H9 (cell line): Measurements from ENCODE around the gene ZNF786. TPM values are rescaled to one million over a fixed set of nuclear protein-coding genes. Genes with fewer than 3 reads are reported as not detected.

Source experiments
- DNase-seq: peaks from one replicate; pipeline ENCODE4 v3.0.0-alpha.2; 2017
- H2AFZ ChIP-seq: one replicate; pipeline ENCODE4 v1.6.1; 2013; ENCODE audit warnings: mild to moderate bottlenecking, low read length, control low read depth, moderate library complexity
- H2AK5ac ChIP-seq: 2 replicates; pipeline ENCODE4 v1.6.1; 2013; ENCODE audit warnings: low read length, control low read depth, mixed read lengths; ENCODE audit not compliant: insufficient read length
- H2BK120ac ChIP-seq: one replicate; pipeline ENCODE4 v1.6.1; 2013; ENCODE audit warnings: low read depth, mild to moderate bottlenecking, low read length, control low read depth, inconsistent platforms; ENCODE audit not compliant: poor library complexity, severe bottlenecking
- H2BK12ac ChIP-seq: 2 replicates; pipeline ENCODE4 v1.6.1; 2013; ENCODE audit warnings: low read length, control low read depth, mixed read lengths, low read depth; ENCODE audit not compliant: insufficient read length
- H2BK15ac ChIP-seq: 2 replicates; pipeline ENCODE4 v1.6.1; 2013; ENCODE audit warnings: low read depth, low read length, control low read depth
- H2BK20ac ChIP-seq: one replicate; pipeline ENCODE4 v1.6.1; 2013; ENCODE audit warnings: low read depth, mild to moderate bottlenecking, low read length, control low read depth, inconsistent platforms; ENCODE audit not compliant: poor library complexity, severe bottlenecking
- H2BK5ac ChIP-seq: 2 replicates; pipeline ENCODE4 v1.6.1; 2013; ENCODE audit warnings: low read length, control low read depth, mixed read lengths; ENCODE audit not compliant: insufficient read length
- H3K14ac ChIP-seq: 2 replicates; pipeline ENCODE4 v1.6.1; 2013; ENCODE audit warnings: low read length, control low read depth; ENCODE audit not compliant: insufficient read depth
- H3K18ac ChIP-seq: 2 replicates; pipeline ENCODE4 v1.6.1; 2013; ENCODE audit warnings: low read depth, mild to moderate bottlenecking, mixed read lengths, low read length, control low read depth; ENCODE audit not compliant: insufficient read length
- H3K23ac ChIP-seq: 2 replicates; pipeline ENCODE4 v1.6.1; 2013; ENCODE audit warnings: low read length, control low read depth, mixed read lengths, low read depth; ENCODE audit not compliant: insufficient read length
- H3K23me2 ChIP-seq: 2 replicates; pipeline ENCODE4 v1.6.1; 2013; ENCODE audit warnings: low read depth, mild to moderate bottlenecking, mixed read lengths, low read length, control low read depth; ENCODE audit not compliant: insufficient read length, poor library complexity, severe bottlenecking
- H3K27ac ChIP-seq: 2 replicates; pipeline ENCODE4 v1.5.1; 2013; ENCODE audit warnings: low read length, control low read depth, mixed read lengths, low read depth; ENCODE audit not compliant: insufficient read length
- H3K27me3 ChIP-seq: 2 replicates; pipeline ENCODE4 v1.6.1; 2013; ENCODE audit warnings: low read length, control low read depth, inconsistent platforms; ENCODE audit not compliant: insufficient read depth
- H3K4ac ChIP-seq: 2 replicates; pipeline ENCODE4 v1.6.1; 2013; ENCODE audit warnings: low read depth, mild to moderate bottlenecking, control low read depth, inconsistent platforms, low read length, moderate library complexity
- H3K4me1 ChIP-seq: 2 replicates; pipeline ENCODE4 v1.6.1; 2013; ENCODE audit warnings: low read length, control low read depth, inconsistent platforms; ENCODE audit not compliant: insufficient read depth
- H3K4me2 ChIP-seq: 2 replicates; pipeline ENCODE4 v1.6.1; 2013; ENCODE audit warnings: low read length, control low read depth, mixed read lengths; ENCODE audit not compliant: insufficient read length, insufficient read depth
- H3K56ac ChIP-seq: 2 replicates; pipeline ENCODE4 v1.6.1; 2013; ENCODE audit warnings: low read depth, mild to moderate bottlenecking, mixed read lengths, low read length, control low read depth; ENCODE audit not compliant: insufficient read length
- H3K79me1 ChIP-seq: 2 replicates; pipeline ENCODE4 v1.6.1; 2013; ENCODE audit warnings: low read depth, mild to moderate bottlenecking, moderate library complexity, low read length, control low read depth, inconsistent platforms; ENCODE audit not compliant: insufficient read depth, poor library complexity, severe bottlenecking
- H3K79me2 ChIP-seq: 2 replicates; pipeline ENCODE4 v1.6.1; 2013; ENCODE audit warnings: low read length, control low read depth, inconsistent platforms; ENCODE audit not compliant: insufficient read depth
- H3K9ac ChIP-seq: 2 replicates; pipeline ENCODE4 v1.6.1; 2013; ENCODE audit warnings: low read length, control low read depth, mixed read lengths; ENCODE audit not compliant: insufficient read length; ENCODE audit errors: extremely low read depth
- H3K9me3 ChIP-seq: one replicate; pipeline ENCODE4 v1.6.1; 2013; ENCODE audit warnings: low read depth, low read length, inconsistent platforms; ENCODE audit not compliant: control insufficient read depth
- H3T11ph ChIP-seq: one replicate; pipeline ENCODE4 v1.6.1; 2013; ENCODE audit warnings: mild to moderate bottlenecking, low read length, control low read depth, inconsistent platforms
- H4K20me1 ChIP-seq: one replicate; pipeline ENCODE4 v1.6.1; 2013; ENCODE audit not compliant: control insufficient read depth, insufficient read length, insufficient read depth
- H4K5ac ChIP-seq: 2 replicates; pipeline ENCODE4 v1.6.1; 2013; ENCODE audit warnings: low read depth, mild to moderate bottlenecking, mixed read lengths, low read length, control low read depth; ENCODE audit not compliant: insufficient read length
- H4K8ac ChIP-seq: replicated peaks from 2 replicates; pipeline ENCODE4 v1.6.1; 2013; ENCODE audit warnings: low read length, control low read depth, mixed read lengths, low read depth; ENCODE audit not compliant: insufficient read length
- H4K91ac ChIP-seq: 2 replicates; pipeline ENCODE4 v1.6.1; 2013; ENCODE audit warnings: low read depth, mild to moderate bottlenecking, moderate library complexity, mixed read lengths, low read length, control low read depth; ENCODE audit not compliant: insufficient read length
- H3K27ac Mint-ChIP-seq, 3 experiments: 2 replicates in 2 of 3; 3 replicates in 1 of 3; pipeline ENCODE4 v1.8.0; 2020 to 2021; ENCODE audit warnings: mixed read lengths in 3 of 3, mild to moderate bottlenecking in 1 of 3, moderate library complexity in 1 of 3
- H3K27me3 Mint-ChIP-seq: 2 replicates; pipeline ENCODE4 v1.8.0; 2021; ENCODE audit warnings: low read depth, mild to moderate bottlenecking, moderate library complexity, mixed read lengths
- H3K36me3 Mint-ChIP-seq, 3 experiments: 2 replicates in 2 of 3; 3 replicates in 1 of 3; pipeline ENCODE4 v1.8.0; 2020 to 2021; ENCODE audit warnings: low read depth in 3 of 3, mixed read lengths in 3 of 3; ENCODE audit not compliant: insufficient read depth in 1 of 3
- H3K4me1 Mint-ChIP-seq, 2 experiments: 2 replicates each; pipeline ENCODE4 v1.8.0; 2020; ENCODE audit warnings: mixed read lengths in 2 of 2
- H3K4me3 Mint-ChIP-seq, 2 experiments: 2 replicates in 1 of 2; 3 replicates in 1 of 2; pipeline ENCODE4 v1.8.0; 2020 to 2021; ENCODE audit warnings: mild to moderate bottlenecking in 2 of 2, mixed read lengths in 2 of 2, moderate library complexity in 1 of 2
- H3K9me3 Mint-ChIP-seq, 2 experiments: 2 replicates in 1 of 2; 3 replicates in 1 of 2; pipeline ENCODE4 v1.8.0; 2020; ENCODE audit warnings: mild to moderate bottlenecking in 2 of 2, mixed read lengths in 2 of 2, moderate library complexity in 1 of 2
- WGBS: extraction: QIAGEN DNeasy Blood & Tissue Kit; methylation state at CpG from one replicate; pipeline ENCODE4 v1.1.7; 2013; ENCODE audit warnings: missing lambda C conversion rate, low lambda C conversion rate, mixed read lengths; ENCODE audit not compliant: insufficient read length; ENCODE audit errors: extremely low coverage; 5-methylcytosine and 5-hydroxymethylcytosine counted together
- total RNA-seq: library from RNA; stranded (reverse); gene quantifications from 2 replicates; pipeline ENCODE4 v1.2.1, GENCODE V29; 2021
- TF ChIP-seq, protein P1 (sequence below): fragments of 200-600 bp; sonication (generic); conservative IDR thresholded peaks from 3 replicates; pipeline ENCODE4 v1.8.0; 2021; ENCODE audit warnings: antibody characterized with exemption, mild to moderate bottlenecking

Gene ZNF786
- total RNA-seq, 1 experiment from 2014 or later, result 25.1 TPM

DNA sequence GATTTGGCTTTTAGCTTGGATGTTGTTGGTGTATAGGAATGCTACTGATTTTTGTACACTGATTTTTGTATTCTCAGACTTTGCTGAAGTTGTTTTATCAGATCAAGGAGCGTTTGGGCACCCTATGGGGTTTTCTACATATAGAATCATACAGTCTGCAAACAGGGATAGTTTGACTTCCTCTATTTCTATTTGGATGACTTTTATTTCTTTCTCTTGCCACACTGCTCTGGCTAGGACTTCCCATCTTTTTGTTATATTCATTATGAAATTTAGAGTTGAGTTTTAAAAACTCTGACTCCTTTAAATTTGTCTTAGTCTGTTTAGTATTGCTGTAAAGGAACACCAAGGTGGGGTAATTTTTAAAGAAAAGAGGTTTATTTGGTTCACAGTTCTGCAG, 4.7 kb downstream of the ZNF786 start:
- Histone ChIP-seq H3K4me2 (no peak overlapping the region), H3K79me1 (peaks cover 7% of the 10 kb centered on the region), H4K5ac (no peak overlapping the region), H2BK15ac (no peak overlapping the region), H4K91ac (no peak overlapping the region), H3K56ac (no peak overlapping the region), H2BK120ac (no peak overlapping the region), H3T11ph (no peak overlapping the region), H3K4ac (no peak overlapping the region), H4K20me1 (no peaks in the 10 kb centered on the region), H3K23ac (no peak overlapping the region), H2AK5ac (no peak overlapping the region), H2BK5ac (no peak overlapping the region), H3K27me3 (no peaks in the 10 kb centered on the region), H3K18ac (no peak overlapping the region), H3K14ac (no peak overlapping the region), H4K8ac (no peak overlapping the region), H3K27ac (no peak overlapping the region), H3K4me1 (0 out of 2 replicates have a peak, but pooled peaks cover 2% of the 10 kb centered on the region), H3K9me3 (no peaks in the 10 kb centered on the region), H2BK20ac (no peak overlapping the region), H3K9ac (no peak overlapping the region), H3K79me2 (peaks cover 2% of the 10 kb centered on the region; the same call in 1 of the 2 replicates), H2AFZ (no peak overlapping the region), H3K23me2 (peaks cover 2% of the 10 kb centered on the region), H2BK12ac (no peak overlapping the region)
- no peak overlapping the region for H3K27ac Mint-ChIP-seq
- DNase-seq, result no peak
- no peaks in the 10 kb centered on the region for H3K27me3 Mint-ChIP-seq
- TF ChIP-seq, protein P1, sequence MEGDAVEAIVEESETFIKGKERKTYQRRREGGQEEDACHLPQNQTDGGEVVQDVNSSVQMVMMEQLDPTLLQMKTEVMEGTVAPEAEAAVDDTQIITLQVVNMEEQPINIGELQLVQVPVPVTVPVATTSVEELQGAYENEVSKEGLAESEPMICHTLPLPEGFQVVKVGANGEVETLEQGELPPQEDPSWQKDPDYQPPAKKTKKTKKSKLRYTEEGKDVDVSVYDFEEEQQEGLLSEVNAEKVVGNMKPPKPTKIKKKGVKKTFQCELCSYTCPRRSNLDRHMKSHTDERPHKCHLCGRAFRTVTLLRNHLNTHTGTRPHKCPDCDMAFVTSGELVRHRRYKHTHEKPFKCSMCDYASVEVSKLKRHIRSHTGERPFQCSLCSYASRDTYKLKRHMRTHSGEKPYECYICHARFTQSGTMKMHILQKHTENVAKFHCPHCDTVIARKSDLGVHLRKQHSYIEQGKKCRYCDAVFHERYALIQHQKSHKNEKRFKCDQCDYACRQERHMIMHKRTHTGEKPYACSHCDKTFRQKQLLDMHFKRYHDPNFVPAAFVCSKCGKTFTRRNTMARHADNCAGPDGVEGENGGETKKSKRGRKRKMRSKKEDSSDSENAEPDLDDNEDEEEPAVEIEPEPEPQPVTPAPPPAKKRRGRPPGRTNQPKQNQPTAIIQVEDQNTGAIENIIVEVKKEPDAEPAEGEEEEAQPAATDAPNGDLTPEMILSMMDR, result no peak
- H3K36me3 Mint-ChIP-seq, result peaks cover 46 to 54% (median 54%) of the 10 kb centered on the region in 3 experiments
- H3K9me3 Mint-ChIP-seq, result peaks cover 30 to 36% of the 10 kb centered on the region in 2 experiments
- H3K4me1 Mint-ChIP-seq, result peaks cover 8% of the 10 kb centered on the region in 2 experiments
- H3K4me3 Mint-ChIP-seq, result no peak overlapping the region
- WGBS, result no CpG with 5 or more reads among the region's 1 CpG
